GM13976 (cell line): ENCODE measurements around the gene CCNY.

Experiments used
- DNase-seq: peaks from one replicate; pipeline ENCODE4 v3.0.0; 2012; ENCODE audit warnings: low spot score
- CTCF ChIP-seq: IDR thresholded peaks from 2 replicates; pipeline ENCODE4 v1.5.1; 2012; ENCODE audit warnings: borderline replicate concordance, mild to moderate bottlenecking; ENCODE audit not compliant: insufficient read depth; ENCODE audit errors: extremely low read depth, missing control alignments, control extremely low read depth
- in situ Hi-C: fragments of 300-500 bp; cut with MboI; formaldehyde crosslinking; loops from one replicate; pipeline ENCODE4 v1.12.0; 2022; ENCODE audit warnings: low sequenced_read_pairs, mixed read lengths, inconsistent platforms; ENCODE audit not compliant: unreplicated experiment

CCNY gene

GRCh38 chr10:35362701-35363350 lies 26.5 kb downstream of the CCNY start:
- TF ChIP-seq CTCF, result no peak
- DNase-seq, result no peak
- in situ Hi-C loops, result no loop called here

- TF ChIP-seq CTCF, result no peak
- DNase-seq, result no peak
- in situ Hi-C loops, result no loop called here
These were observed 27.3 kb downstream of the CCNY start for GRCh38 chr10:35363587-35363986.

GRCh38 chr10:35364808-35365207 lies 28.5 kb downstream of the CCNY start:
- in situ Hi-C loops, result no loop called here
- no peak for TF ChIP-seq CTCF
- no peak for DNase-seq

GRCh38 chr10:35365994-35366393 lies 29.7 kb downstream of the CCNY start:
- in situ Hi-C loops, result no loop called here

GRCh38 chr10:35367107-35367859 lies 31.0 kb downstream of the CCNY start:
- DNase-seq, result no peak
- in situ Hi-C loops, result no loop called here
- no peak for TF ChIP-seq CTCF

More at GRCh38 chr10:35365994-35366393, 29.7 kb downstream of the CCNY start:
- TF ChIP-seq CTCF, result no peak
- DNase-seq, result no peak

GRCh38 chr10:35367982-35368381 lies 31.7 kb downstream of the CCNY start:
- TF ChIP-seq CTCF, result no peak
- in situ Hi-C loops, result no loop called here
- DNase-seq, result no peak
